CD14-positive monocyte (primary cell): ENCODE data around the gene OR10K1. TPM values are rescaled to one million over a fixed set of nuclear protein-coding genes. Genes with fewer than 3 reads are reported as not detected.

Source experiments
- DNase-seq, 3 donors: peaks; one replicate each; pipeline ENCODE4 v3.0.0-alpha.2; 2011 to 2022
- H2AFZ ChIP-seq: 2 replicates; pipeline ENCODE4 v1.6.0; 2012; ENCODE audit warnings: mild to moderate bottlenecking, low read depth, low read length, inconsistent platforms; ENCODE audit not compliant: insufficient read depth, poor library complexity, severe bottlenecking
- H3K27ac ChIP-seq, 2 donors: 1 replicate in 1 of 2; 2 replicates in 1 of 2; pipeline ENCODE4 v1.5.1; 2012 to 2013; ENCODE audit warnings: low read length in 2 of 2, control low read depth in 1 of 2, inconsistent platforms in 1 of 2, low read depth in 1 of 2, mild to moderate bottlenecking in 1 of 2
- H3K27me3 ChIP-seq, 2 donors: one replicate each; pipeline versions ENCODE4 v1.6.0 to v1.6.1; 2011 to 2013; ENCODE audit warnings: low read length in 2 of 2; ENCODE audit not compliant: control insufficient read depth in 2 of 2, insufficient read depth in 2 of 2
- H3K36me3 ChIP-seq, 2 donors: replicated peaks in 1 of 2; 1 replicate in 1 of 2; 2 replicates in 1 of 2; pipeline versions ENCODE4 v1.5.1 to v1.6.1; 2012 to 2013; ENCODE audit warnings: low read length in 2 of 2, control low read depth in 1 of 2, inconsistent platforms in 1 of 2, mild to moderate bottlenecking in 1 of 2; ENCODE audit not compliant: insufficient read depth in 2 of 2, control insufficient read depth in 1 of 2
- H3K4me1 ChIP-seq, 2 donors: 1 replicate in 1 of 2; 2 replicates in 1 of 2; pipeline versions ENCODE4 v1.5.1 to v1.6.1; 2012 to 2013; ENCODE audit warnings: low read length in 2 of 2, control low read depth in 1 of 2, inconsistent platforms in 1 of 2, mild to moderate bottlenecking in 1 of 2, moderate library complexity in 1 of 2; ENCODE audit not compliant: insufficient read depth in 2 of 2, control insufficient read depth in 1 of 2
- H3K4me2 ChIP-seq: replicated peaks from 2 replicates; pipeline ENCODE3; 2012; ENCODE audit warnings: low read length, moderate library complexity, mild to moderate bottlenecking; ENCODE audit not compliant: poor library complexity, severe bottlenecking; ENCODE audit errors: extremely low read depth
- H3K4me3 ChIP-seq, 3 experiments: fragments of 200-600 bp in 1 of 3; sonication (generic) in 1 of 3; replicated peaks in 1 of 3; 1 replicate in 2 of 3; 2 replicates in 1 of 3; pipeline ENCODE4 v1.5.1; 2011 to 2013; ENCODE audit warnings: low read length in 3 of 3, mild to moderate bottlenecking in 3 of 3, control low read depth in 2 of 3, low read depth in 2 of 3, inconsistent platforms in 1 of 3, moderate library complexity in 1 of 3
- H3K79me2 ChIP-seq: 2 replicates; pipeline ENCODE4 v1.6.0; 2012; ENCODE audit warnings: mild to moderate bottlenecking, control low read depth, inconsistent platforms, low read length, moderate library complexity; ENCODE audit not compliant: insufficient read depth
- H3K9ac ChIP-seq: 2 replicates; pipeline ENCODE4 v1.6.0; 2017; ENCODE audit warnings: low read length, mild to moderate bottlenecking; ENCODE audit not compliant: insufficient read depth, poor library complexity, severe bottlenecking
- H3K9me3 ChIP-seq, 2 donors: replicated peaks in 1 of 2; 1 replicate in 1 of 2; 2 replicates in 1 of 2; pipeline versions ENCODE4 v1.5.1 to v1.6.1; 2012 to 2013; ENCODE audit warnings: low read length in 2 of 2, control low read depth in 1 of 2; ENCODE audit not compliant: control insufficient read depth in 1 of 2, insufficient read depth in 1 of 2
- H4K20me1 ChIP-seq: 2 replicates; pipeline ENCODE4 v1.6.0; 2012; ENCODE audit warnings: mild to moderate bottlenecking, low read length, control low read depth, moderate library complexity; ENCODE audit not compliant: insufficient read depth
- H3K27ac Mint-ChIP-seq, 7 donors: one replicate each; pipeline ENCODE4 v1.8.0; 2020; ENCODE audit warnings: mild to moderate bottlenecking in 7 of 7, mixed read lengths in 7 of 7, moderate library complexity in 6 of 7, inconsistent platforms in 2 of 7
- H3K27me3 Mint-ChIP-seq, 3 donors: one replicate each; pipeline ENCODE4 v1.8.0; 2021 to 2022; ENCODE audit warnings: low read depth in 3 of 3, mild to moderate bottlenecking in 3 of 3, mixed read lengths in 3 of 3, moderate library complexity in 3 of 3, inconsistent platforms in 1 of 3
- H3K36me3 Mint-ChIP-seq, 2 donors: one replicate each; pipeline ENCODE4 v1.8.0; 2020; ENCODE audit warnings: mixed read lengths in 2 of 2, inconsistent platforms in 1 of 2, mild to moderate bottlenecking in 1 of 2
- H3K4me1 Mint-ChIP-seq: one replicate; pipeline ENCODE4 v1.8.0; 2020; ENCODE audit warnings: mild to moderate bottlenecking, mixed read lengths
- H3K4me3 Mint-ChIP-seq, 2 donors: one replicate each; pipeline ENCODE4 v1.8.0; 2020; ENCODE audit warnings: mild to moderate bottlenecking in 2 of 2, mixed read lengths in 2 of 2, moderate library complexity in 1 of 2
- H3K9me3 Mint-ChIP-seq, 7 donors: one replicate each; pipeline ENCODE4 v1.8.0; 2020 to 2022; ENCODE audit warnings: mixed read lengths in 7 of 7, mild to moderate bottlenecking in 6 of 7, moderate library complexity in 6 of 7, inconsistent platforms in 2 of 7
- CTCF ChIP-seq: fragments of 200-600 bp; IDR thresholded peaks from one replicate; pipeline ENCODE4 v1.8.0; 2022; ENCODE audit warnings: antibody characterized with exemption, mild to moderate bottlenecking
- WGBS: methylation state at CpG from one replicate; pipeline ENCODE4 v1.1.5; 2013; ENCODE audit warnings: missing lambda C conversion rate; ENCODE audit not compliant: insufficient coverage; 5-methylcytosine and 5-hydroxymethylcytosine counted together
- intact Hi-C, 2 donors: fragments of 100-400 bp; cut with micrococcal nuclease; formaldehyde crosslinking; loops; one replicate each; pipeline versions ENCODE4 v1.15.0 to v1.15.1; 2023
- polyA plus RNA-seq, 3 donors: library from polyadenylated mRNA; depleted of rRNA in 1 of 3; unstranded in 2 of 3; stranded (reverse) in 1 of 3; fragments of 300-500 nt in 2 of 3; fragments of >200 nt in 1 of 3; fragmentation: Illumina TruSeq in 2 of 3; gene quantifications; 1 replicate in 2 of 3; 2 replicates in 1 of 3; pipeline ENCODE4 v1.2.3, GENCODE V29; 2012 to 2021

OR10K1 gene
- polyA plus RNA-seq, 3 donors, result not detected

GRCh38 chr1:158507511-158507910 is 45.9 kb downstream of the OR10K1 start:
- Mint-ChIP-seq H3K4me1 (peaks cover 8% of the 10 kb centered on the region), H3K27ac (no peak overlapping the region), H3K36me3 (no peaks in the 10 kb centered on the region), H3K27me3 (peaks cover 0 to 10% (median 5%) of the 10 kb centered on the region in 3 donors), H3K4me3 (no peak overlapping the region), H3K9me3 (no peaks in the 10 kb centered on the region)
- H4K20me1 ChIP-seq, result no peaks in the 10 kb centered on the region
- DNase-seq, result no peak
- no peaks in the 10 kb centered on the region for H3K79me2 ChIP-seq
- no peaks in the 10 kb centered on the region for H3K36me3 ChIP-seq
- no peak overlapping the region for H3K4me3 ChIP-seq
- H3K9me3 ChIP-seq, result no peaks in the 10 kb centered on the region
- H3K4me1 ChIP-seq, result no peaks in the 10 kb centered on the region
- H3K27ac ChIP-seq, result no peak overlapping the region
- H2AFZ ChIP-seq, result no peak overlapping the region
- TF ChIP-seq CTCF, result no peak
- no peak overlapping the region for H3K4me2 ChIP-seq
- WGBS, result no CpG with 5 or more reads among the region's 2 CpGs
- peaks cover 2 to 4% of the 10 kb centered on the region in 2 donors for H3K27me3 ChIP-seq
- intact Hi-C loops, result loop anchor here in 1 of 2 donors (2.0 kb wide), 1 partner anchor 491 kb away; no protein-coding TSS in a partner anchor
- no peak overlapping the region for H3K9ac ChIP-seq

- H3K4me3 ChIP-seq, result no peak overlapping the region
- H3K9me3 ChIP-seq, result no peaks in the 10 kb centered on the region
- H3K27me3 ChIP-seq, result peaks cover under 1 to 4% of the 10 kb centered on the region in 2 donors
- intact Hi-C loops, result no loop called here
- H3K4me2 ChIP-seq, result no peak overlapping the region
- H4K20me1 ChIP-seq, result no peaks in the 10 kb centered on the region
- Mint-ChIP-seq H3K27ac (no peak overlapping the region), H3K4me1 (peaks cover 8% of the 10 kb centered on the region), H3K27me3 (peaks cover 0 to 6% (median 5%) of the 10 kb centered on the region in 3 donors), H3K36me3 (no peaks in the 10 kb centered on the region), H3K4me3 (no peak overlapping the region), H3K9me3 (no peaks in the 10 kb centered on the region)
- H3K36me3 ChIP-seq, result no peaks in the 10 kb centered on the region
- WGBS, result no CpG with 5 or more reads among the region's 4 CpGs
- no peak overlapping the region for H3K27ac ChIP-seq
- H3K9ac ChIP-seq, result no peak overlapping the region
- no peak overlapping the region for H2AFZ ChIP-seq
- DNase-seq, result no peak
- TF ChIP-seq CTCF, result no peak
- no peaks in the 10 kb centered on the region for H3K79me2 ChIP-seq
- H3K4me1 ChIP-seq, result no peaks in the 10 kb centered on the region
Observed at GRCh38 chr1:158509471-158510156, 48.0 kb downstream of the OR10K1 start.
